ENCODE results near the gene STAU1.
A peak's percentile ranks its signal among the peaks of the same experiment; 100 is the strongest.
"Not testable (repeated sequence)": the region's sequence is repeated elsewhere in the genome, so short reads cannot be mapped to it uniquely, and the experiment has no call there.

STAU1 gene, protein sequence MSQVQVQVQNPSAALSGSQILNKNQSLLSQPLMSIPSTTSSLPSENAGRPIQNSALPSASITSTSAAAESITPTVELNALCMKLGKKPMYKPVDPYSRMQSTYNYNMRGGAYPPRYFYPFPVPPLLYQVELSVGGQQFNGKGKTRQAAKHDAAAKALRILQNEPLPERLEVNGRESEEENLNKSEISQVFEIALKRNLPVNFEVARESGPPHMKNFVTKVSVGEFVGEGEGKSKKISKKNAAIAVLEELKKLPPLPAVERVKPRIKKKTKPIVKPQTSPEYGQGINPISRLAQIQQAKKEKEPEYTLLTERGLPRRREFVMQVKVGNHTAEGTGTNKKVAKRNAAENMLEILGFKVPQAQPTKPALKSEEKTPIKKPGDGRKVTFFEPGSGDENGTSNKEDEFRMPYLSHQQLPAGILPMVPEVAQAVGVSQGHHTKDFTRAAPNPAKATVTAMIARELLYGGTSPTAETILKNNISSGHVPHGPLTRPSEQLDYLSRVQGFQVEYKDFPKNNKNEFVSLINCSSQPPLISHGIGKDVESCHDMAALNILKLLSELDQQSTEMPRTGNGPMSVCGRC

DNA sequence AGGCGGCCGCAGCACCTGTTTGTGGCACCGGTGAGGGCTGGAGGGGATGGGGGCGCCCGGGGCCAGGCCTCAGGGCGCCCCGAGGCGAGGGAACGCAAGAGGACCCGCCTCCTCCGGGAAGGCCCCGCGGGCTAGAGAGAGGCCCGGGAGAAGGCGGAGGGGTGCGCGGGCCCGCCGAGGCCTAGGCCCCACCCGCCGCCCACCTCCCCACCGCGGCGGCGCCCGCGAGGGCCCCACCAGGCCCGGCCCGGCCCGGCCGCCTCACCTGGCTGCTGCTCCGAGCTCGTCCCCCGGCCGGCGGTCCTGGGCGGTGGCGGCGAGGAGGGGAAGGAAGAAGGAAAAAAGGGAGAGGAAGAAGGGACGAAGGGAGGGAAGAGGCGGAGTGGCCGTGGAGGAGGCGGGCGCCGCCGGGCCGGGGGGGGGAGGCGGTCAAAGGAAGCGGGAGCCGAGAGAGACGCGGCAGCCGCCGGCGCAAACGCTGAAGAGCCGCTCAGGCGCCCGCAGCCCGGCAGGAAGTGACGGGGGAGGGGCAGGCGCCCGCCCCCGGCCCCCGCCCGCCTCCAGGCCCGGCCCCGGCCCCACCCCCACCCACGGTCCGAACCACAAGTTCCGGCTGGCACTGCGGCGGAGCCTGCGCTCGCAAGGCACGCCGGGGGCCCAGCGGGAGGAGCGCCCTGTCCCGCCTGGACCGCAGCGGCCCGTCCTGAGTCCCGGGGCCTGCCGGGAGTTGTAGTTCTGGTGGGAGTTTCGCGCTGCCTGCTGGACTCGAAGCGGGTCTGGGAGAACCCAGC is at the start of gene STAU1:
Gene STAU1 (minus strand): TSS at position 484 of the 791 bp plus-strand sequence. CDS start 22,133 bp downstream, outside the sequence.
- DNase-seq, result peak; percentile 98

DNA sequence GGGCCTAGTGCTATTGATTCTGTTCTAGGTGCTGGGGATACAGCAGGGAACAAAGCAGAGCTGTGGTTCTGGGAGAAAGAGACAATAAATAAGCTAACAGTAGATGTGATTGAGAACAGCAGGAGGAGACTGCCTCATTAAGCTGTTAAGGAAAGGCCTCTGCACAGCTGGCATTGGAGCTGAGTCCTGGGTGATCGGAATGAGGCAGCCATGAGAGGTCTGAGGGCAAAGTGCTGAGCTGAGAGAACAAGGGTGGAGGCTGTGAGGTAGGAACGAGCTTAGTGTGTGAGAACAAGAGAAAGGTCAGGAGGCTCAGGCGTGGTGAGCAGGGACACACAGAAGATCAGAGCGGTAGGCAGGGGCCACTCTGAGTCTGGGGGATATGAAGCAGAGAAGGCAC is 49.4 kb upstream of the STAU1 start:
- no peak for DNase-seq

DNA sequence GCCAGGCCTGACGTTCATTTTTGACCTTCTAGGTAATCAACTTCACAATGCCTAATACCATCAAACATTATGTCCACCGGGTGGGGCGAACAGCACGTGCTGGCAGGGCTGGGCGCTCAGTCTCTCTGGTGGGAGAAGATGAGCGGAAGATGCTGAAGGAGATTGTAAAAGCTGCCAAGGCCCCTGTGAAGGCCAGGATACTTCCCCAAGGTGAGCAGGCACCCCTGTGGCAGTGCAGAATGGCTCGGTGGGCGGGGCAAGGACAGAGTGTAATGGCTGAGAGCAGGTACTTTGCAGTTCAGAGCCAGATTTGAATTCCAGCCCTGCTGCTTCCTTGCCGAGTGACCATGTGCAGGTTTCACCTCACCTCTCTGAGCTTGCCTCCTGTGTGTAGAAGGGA is 48.2 kb upstream of the STAU1 start:
- DNase-seq, result no peak

DNA sequence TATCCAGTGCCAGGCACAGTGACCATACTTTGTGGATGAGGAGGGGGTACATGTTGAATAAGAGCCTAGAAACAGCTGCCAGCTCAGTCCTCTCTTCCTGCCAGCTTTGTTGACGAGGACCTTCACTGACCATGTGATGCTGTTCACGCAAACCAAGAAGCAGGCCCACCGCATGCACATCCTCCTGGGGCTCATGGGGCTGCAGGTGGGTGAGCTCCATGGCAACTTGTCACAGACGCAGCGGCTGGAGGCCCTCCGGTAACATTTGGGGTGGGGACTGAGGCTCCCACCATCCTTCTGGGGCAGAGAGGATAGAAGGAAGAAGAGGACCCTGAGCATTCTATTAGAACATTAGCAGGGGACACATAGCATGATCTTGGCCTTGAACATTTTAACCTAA is 46.7 kb upstream of the STAU1 start:
- no peak for DNase-seq

DNA sequence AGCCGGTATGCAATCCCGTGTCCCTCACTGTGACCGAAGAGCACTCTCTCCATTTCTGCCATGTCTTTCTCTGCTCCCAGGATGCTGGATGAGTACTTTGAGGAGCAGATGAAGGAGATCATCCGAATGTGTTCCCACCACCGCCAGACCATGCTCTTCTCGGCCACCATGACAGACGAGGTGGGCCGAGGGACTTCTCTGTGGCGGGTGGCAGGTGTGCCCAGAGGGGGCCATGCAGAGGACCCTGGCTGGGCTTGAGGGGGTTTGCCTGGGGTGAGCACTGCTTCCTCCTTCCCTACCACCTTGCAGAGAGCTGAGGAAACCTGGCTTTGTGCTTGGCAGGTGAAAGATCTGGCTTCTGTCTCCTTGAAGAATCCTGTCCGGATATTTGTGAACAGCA is 45.1 kb upstream of the STAU1 start:
- no peak for DNase-seq

DNA sequence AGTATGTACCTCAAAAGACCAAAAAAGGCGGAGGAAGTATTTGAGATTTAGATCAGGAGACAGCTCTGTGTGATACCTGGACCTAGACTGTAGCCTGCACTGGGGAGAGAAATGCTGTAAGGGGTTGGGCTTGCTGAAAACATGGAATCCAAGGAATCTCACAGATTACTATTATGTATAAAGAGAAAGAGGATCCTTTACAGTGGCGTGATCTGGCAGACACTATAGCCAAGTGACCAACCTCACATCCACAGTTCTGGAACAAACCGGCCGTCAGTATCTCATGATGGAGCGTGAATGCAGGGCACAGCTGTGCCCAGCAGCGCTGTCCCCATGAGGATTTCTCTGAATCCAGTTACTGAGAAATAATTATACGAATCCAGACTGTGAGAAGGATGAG is 43.3 kb upstream of the STAU1 start:
- no peak for DNase-seq

DNA sequence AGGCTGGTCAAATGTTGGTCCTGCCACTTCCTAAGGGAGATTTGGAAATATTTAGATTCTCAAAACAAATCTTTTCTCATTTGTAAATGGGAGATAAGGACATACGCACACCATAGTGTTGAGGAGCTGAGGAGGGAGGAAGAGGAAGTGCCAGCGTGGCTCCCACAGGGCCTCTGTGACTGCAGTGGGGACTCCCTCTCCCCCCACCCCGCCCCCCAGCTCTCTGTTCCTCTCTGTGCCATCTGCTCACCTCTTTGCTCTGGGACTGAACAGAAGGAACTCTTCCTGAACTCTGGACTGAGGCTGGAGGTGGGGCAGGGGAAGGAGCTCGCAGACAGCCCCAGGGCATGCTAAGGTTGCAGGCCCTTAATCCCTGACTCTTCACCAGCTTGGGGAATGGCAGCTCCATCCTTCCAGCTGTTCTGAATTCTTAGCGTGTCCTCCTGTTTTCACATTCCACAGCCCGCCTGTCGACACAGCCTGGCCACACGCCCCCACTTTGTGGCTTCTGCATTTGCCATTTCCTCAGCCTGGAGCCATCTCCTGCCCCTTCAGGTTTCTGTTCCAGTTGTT is 42.5 kb upstream of the STAU1 start:
- peak; percentile 70 for DNase-seq

DNA sequence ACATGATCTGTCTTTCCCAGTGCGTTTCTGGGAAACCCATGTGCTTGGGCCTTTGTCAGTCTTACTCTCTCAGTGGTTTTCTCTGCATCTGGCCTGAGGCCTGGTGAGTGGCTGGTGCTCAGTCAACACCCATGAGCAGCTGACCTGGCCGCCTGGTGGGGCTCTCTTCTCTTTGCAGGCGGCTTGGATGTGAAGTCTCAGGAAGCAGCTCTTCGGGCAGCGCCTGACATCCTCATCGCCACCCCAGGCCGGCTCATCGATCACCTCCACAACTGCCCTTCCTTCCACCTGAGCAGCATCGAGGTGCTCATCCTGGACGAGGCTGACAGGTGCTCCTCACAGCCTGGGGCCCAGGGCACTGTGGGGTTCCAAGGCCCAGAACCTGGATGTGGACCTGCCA is 41.9 kb upstream of the STAU1 start:
- no peak for DNase-seq

DNA sequence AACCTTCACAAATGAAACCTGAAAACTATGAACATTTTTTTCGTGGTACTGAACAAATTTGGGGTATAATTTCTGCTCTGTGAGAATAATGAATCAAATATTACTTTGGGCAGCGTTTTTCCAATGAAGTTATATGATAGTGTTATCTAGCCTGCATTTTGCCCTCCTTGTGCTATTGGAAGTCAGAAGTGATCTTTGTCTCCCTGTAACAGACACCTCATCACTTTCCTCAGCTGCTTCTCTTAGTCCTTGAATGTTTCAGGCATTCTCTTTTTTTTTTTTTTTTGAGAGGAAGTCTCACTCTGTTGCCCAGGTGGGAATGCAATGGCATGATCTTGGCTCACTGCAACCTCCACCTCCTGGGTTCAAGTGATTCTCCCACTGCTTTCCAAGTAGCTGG is 41.2 kb upstream of the STAU1 start:
- no peak for DNase-seq

DNA sequence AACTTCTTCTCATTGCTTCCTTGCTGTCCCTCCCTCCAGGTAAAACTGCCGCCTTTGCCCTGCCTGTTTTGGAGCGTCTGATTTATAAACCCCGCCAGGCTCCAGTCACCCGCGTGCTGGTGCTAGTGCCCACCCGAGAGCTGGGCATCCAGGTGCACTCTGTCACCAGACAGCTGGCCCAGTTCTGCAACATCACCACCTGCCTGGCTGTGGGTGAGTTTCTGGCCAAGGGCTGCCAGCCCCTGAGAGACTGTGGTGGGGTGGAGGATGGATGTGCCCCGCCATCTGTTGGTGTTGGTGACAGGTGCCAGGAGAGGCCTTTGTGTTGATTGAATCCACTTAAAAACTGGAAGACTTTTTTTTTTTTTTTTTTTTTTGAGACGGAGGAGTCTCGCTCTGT is 40.5 kb upstream of the STAU1 start:
- no peak for DNase-seq

DNA sequence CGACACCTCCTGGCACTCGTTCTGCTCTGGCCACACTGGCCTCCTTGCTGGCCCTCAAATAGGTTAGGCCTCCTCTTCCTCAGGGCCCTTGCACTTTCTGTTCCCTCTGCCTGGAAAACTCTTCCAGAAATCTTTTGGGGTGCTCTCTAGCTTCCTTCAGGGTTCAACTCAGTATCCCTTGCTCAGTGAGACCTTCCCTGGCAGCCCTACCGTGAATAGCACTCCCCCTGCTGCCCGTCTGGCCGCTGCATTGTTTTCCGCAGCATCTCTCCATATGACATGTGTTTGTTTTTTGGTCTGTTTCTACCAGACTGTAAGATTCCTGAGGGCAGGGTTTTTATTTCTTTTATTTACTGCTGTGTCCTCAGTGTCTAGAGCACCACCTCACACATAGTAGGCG is 37.8 kb upstream of the STAU1 start:
- DNase-seq, result no peak

DNA sequence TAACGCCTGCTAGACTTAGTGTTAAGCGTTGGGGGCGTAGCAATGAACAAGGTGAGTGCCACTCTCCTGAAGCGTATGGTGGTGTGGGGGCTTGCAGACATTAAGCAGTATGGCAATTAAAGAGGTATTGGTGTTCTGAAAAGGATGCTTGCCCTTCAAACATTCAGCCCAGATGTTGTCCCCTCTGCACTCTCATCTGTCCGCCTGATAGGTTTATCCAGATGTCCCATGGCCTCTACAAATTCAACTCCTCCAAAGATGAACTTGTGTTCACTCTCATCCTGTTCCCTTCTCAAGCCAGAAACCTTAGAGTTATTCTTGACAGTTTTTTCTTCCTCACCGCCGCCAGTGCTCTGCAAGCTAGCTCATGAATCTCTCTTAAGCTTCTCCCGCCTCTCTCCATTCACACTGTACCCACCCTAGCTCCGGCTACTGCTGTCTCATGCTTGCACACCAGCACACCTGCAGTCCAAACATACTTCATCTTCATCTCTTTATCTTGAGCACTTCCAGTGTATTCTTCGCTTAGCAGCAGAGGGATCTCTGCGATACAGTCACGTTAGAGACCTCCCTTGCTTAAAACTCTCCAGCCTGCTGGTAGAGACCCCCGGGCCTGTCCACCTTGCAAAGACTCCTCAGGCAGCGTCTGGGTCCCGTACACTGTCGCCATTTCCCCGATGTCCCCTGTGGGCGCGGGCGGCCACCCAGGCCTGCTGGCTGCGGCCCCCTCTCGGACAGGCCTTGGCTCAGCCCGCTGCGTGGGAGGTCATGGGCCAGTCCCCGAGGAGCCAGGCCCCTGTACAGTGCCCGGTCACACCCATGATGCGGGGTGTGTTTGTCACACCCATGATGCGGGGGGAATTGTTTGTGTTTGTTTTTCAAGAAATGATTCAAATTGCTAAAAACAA is 32.0 kb upstream of the STAU1 start:
- no peak for DNase-seq

DNA sequence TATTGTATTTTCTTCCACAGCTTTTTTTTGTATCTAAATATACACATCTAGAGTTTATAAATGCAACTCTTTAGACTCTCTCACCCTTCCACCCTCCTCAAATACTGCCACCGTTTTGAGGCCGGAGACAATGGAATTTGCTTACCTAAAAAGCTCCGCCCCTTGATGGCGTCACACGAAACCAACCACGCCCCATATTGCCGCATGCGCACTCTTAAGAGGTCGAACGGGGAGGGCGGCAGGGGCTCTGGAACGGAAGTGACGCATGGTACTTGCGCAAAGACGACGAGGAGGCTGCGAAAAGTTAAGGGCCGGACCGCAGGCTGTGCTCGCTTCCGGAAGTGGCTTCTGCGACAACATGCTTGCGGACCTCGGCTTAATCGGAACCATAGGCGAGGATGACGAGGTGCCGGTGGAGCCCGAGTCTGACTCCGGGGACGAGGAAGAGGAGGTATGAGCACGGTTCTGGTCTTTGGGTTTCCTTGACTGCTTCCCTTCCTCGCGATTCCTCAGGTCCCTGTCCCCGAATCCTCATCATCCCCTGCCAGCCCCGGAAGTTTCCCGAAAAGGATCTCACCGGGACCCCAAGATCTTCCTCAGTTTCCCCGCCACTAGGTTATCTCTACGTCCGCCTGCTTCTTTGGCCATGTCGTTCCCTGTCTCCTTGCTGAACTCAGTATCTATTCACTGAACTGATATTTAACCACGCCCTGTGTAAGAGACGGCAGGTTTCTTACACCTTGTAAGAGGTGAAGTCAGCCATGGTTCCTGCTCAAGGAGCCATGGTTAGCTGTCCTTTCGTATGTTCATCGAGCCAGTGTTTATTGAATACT is 31.2 kb upstream of the STAU1 start, which contains the start of gene DDX27:
Gene DDX27 (plus strand): TSS at position 326 of the 833 bp plus-strand sequence. CDS start 33 bp downstream, at position 359.
- peak; percentile 99 for DNase-seq

DNA sequence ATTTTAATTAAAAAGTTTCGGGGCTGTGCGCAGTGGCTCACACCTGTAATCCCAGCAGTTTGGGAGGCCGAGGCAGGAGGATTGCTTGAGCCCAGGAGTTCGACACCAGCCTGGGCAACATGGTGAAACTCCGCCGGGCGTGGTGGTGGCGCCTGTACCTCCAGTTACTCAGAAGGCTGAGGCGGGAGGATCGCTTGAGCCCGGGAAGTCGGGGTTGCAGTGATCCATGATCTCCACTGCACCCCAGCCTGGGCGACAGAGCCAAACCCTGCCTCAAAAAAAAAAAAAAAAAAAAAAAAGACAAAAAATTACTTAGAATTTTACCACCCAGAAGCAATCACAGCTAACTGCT is 30.6 kb upstream of the STAU1 start:
- not testable (repeated sequence) for DNase-seq

DNA sequence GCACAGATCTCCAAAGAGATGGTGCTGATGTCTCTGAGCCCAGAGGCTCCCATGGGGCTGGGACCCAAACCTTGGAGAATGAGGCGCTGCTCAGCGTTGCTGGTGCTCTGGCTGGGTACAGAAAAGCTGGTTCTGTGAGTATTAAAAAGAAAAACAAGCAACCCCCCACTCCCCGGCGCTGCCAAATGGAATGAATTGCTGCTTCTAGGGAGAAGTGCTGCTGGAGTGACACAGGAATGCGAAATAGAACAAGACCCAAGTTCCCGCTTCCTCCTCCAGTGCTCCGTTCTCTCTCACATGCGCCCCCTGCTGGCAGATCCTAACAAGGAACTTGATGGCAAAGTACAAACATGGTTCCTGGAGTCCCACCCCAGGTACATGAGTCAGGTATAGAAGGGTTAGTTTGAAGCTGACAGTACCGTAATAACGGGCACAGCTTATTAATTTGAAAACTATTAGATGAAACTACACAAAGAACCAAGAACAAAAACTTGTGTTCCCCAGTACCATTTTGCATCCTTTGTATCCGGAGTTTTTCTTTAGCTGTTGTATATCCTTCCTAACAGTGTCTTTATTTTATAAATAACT is 29.0 kb upstream of the STAU1 start:
- peak; percentile 97 for DNase-seq

DNA sequence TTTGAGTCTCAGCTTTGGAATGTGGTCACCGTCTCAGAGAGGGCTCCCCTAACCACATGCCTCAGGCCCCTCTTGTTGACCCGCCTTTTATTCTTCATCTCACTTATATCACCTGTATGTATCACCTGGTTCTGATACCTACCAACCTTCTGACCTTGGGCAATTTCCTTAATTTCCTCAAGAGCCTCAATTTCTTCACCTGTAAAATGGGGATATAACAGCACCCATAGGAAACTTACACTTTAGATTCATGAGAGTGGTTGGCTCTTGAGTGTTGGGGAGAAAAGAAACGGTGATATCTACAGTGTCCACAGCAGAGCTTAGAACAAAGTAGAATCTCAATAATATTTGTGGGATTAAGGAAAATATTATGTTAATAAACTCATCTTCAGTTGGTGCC is 27.1 kb upstream of the STAU1 start:
- DNase-seq, result no peak

DNA sequence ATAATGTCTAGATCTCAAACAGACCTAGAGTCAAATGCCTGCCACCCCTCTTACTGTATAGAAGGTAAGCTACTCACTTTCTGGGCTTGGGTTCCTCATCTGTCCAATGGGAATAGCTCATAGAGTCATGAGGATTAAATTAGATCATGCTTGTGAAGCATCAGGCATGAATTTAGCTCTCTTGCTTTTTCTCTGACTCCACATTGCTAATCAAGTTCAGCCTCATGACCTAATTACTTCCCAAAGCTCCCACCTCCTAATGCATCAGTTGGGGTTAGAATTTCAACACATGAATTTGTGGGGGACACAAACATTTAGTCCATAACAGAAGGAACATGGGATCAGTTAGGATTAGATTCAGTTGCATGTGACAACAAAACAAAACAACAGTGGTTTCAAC is 26.4 kb upstream of the STAU1 start:
- peak; percentile 32 for DNase-seq

DNA sequence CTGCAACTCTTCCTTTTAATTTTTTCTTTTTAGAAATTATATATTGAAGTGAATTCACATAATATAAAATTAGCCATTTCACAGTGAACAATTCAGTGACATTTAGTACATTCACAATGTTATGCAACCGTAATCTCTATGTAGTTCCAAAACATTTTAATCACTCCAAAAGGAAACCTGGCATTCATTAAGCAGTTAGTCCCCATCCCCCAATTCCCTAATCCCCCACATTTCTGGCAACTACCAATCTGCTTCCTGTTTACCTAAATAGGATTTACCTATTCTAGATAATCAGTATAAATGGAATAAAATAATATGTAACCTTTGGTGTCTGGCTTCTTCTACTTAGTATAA is 22.6 kb upstream of the STAU1 start:
- no peak for DNase-seq

DNA sequence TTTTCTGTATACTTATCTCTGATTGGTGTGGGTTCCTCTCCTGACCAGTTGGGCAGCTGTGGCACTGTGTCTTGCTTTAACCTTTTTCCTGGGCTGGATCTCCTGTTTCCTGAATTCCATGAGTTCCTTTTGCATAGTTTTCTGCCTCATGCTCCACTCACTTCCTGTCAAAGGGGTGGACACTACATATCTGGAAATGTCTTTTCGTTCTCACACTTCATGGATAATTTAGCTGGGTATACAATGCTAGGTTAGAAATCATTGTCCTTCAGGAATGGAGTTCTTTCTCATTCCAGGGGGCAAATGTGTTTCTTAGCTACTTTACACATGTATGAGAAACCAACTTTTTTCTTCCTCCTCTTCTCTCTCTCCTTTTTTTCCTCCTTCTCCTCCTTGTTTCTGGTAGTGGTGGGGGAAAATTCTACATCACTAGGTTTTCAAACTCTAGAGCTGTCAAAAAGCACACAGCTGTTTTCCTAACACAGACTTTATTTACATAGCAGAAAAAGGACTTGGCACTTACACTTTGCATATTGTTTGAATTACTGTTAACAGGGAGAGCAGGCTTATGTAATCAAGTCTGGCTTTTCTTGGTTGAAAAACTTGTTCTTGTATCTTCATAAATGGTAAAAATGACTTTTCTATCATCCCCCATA is 22.1 kb upstream of the STAU1 start:
- no peak for DNase-seq

DNA sequence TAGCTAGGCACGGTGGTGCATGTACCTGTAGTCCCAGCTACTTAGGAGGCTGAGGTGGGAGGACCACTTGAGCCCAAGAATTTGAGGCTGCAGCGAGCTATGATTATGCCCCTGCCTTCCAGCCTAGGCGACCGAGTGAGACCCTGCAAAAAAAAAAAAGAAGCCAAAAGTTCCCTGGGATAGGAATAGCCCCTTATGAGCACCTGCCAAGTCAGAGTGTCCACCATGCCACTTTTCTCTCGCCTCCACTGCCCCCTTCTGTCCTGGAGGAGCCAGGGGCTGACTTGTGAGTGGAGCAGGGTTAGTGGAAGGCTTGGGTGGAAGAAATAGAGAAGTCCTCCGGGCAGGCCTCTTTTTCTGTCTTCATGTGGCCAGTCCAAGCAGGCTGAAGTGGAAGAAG is 18.9 kb upstream of the STAU1 start:
- DNase-seq, result no peak

DNA sequence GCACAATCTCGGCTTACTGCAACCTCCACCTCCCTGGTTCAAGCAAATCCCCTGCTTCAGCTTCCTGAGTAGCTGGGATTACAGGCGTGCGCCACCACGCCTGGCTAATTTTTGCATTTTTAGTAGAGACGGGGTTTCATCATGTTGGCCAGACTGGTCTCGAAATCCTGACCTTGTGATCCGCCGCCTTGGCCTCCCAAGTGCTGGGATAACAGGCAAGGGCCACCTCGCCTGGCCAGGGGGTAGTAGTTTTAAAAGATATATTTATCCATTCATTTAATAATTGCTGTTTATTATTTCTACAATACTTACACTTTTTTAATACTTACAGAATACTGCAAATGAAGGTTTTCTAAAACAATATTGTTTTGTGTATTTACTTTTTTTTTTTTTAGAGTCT is 15.6 kb upstream of the STAU1 start:
- no peak for DNase-seq
